Measurements from ENCODE around the gene MIER2.
"Not testable (repeated sequence)": the region's sequence is repeated elsewhere in the genome, so short reads cannot be mapped to it uniquely, and the experiment has no call there.

MIER2 gene

DNA sequence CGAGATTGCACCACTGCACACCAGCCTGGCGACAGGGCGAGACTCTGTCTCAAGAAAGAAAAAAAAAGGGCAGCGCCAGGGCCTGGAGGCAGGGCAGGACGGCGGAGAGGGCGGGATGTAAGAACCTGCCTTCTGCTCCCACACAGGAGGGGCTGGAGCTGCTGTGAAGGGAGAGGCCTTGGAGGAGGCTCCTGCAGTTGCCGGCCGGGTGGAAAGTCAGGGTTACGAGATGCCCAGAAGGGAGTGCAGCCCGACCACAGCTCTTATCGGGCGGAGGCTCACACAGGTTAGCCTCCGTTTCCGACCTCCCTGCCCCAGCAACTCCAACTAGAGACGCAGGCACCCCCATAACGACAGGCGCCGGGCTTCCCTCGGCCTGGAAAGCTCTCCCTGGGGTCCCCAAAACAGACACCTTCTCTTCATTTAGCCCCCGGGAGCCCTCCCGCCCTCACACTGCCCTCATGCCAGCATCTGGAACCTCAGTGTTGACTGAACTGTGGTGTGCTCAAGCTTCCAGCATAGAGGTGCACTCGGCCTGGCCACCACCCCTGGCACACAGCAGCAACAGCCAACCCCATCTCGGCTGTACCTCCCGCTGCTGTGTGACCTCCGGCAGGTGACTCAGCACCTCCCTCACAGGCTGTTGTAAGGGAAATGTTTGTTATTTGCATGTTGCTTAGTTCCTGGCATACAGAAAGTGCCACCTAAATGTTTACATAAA, 54.8 kb downstream of the MIER2 start:
- no peak for DNase-seq (ENCODE audit: low read depth in 3 of 3, low spot score in 1 of 3)

DNA sequence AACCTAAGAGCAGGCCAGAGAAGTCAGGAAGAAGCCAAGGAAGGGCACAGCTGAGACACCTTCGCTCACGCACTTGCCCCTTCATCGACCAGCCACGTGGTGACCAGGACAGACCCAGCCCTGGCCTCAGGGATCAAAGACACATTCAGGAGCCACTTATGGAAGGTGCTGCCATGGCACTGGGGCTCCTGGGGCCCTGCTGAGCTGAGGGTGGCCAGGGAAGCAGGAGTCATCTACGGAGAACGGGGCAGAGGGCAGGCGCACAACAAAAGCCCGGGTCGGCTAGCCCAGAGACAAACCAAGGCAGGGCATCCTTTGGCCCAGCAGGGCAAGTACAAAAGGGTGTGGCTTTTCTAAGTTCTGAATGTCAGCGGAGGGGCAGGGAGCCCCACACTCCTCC, 55.7 kb downstream of the MIER2 start:
- DNase-seq (ENCODE audit: low read depth in 3 of 3, low spot score in 1 of 3), result no peak

DNA sequence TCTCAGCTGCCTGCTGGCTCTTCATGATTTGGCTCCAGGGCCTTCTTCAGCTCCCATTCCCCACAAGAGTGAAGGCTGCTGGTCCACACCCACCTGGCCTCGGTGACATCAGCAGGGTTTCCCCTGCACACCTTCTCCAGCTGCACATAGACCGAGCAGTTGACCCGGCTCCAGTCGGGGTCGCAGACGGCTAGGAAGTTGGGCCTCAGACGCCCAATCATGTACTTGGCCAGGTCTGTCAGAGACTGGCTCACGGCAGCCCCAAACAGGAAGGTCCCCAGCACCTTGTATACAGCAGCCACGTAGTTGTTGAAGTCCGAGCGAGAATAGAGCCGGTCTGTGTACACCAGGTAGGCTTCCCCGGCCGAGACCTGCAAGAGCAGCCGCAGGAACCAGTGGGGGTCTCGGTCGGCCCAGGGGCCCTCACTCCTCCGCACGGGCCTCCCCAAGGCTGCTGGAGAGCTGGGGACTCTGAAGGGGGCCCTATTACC, 57.2 kb downstream of the MIER2 start:
- no peak for DNase-seq (ENCODE audit: low read depth in 3 of 3, low spot score in 1 of 3)

DNA sequence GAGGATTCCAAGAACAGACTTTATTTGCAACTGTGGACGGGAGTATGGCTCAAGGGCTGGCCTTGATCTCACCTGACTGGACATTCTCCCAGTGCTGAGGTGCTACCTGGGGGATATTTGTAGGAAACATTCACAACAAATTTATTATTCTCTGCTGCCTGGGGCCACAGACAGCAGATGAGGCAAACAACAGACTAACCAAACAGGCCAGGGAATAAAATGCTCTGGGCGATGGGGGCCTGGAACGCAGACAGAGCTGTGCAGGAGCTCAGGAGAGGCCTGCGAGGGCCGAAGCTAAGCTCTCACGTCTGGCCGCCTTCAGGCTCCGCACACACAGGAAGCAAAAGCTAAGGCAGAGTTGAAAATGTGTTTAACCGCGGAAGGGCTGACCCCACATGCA, 61.2 kb downstream of the MIER2 start:
- no peak for DNase-seq (ENCODE audit: low read depth in 3 of 3, low spot score in 1 of 3)

DNA sequence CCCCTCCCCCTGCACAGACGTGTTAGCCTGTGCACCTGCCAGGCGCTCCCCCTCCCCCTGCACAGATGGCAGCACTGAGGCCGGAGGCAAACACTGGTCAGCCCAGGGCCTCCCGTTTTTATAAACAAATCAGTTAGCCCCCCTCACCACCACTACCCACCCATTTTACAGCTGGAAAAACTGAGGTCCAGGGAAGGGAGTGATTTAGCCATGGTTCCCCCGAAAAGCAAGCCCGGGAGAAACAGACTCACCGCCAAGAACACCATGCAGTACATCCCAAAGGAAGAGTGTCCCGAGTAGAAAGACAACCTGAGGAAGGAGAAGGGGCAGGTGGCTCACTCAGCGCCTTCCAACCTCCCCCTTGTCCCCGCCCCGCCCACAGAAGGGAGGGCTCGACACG, 62.1 kb downstream of the MIER2 start:
- DNase-seq (ENCODE audit: low read depth in 3 of 3, low spot score in 1 of 3), result no peak

DNA sequence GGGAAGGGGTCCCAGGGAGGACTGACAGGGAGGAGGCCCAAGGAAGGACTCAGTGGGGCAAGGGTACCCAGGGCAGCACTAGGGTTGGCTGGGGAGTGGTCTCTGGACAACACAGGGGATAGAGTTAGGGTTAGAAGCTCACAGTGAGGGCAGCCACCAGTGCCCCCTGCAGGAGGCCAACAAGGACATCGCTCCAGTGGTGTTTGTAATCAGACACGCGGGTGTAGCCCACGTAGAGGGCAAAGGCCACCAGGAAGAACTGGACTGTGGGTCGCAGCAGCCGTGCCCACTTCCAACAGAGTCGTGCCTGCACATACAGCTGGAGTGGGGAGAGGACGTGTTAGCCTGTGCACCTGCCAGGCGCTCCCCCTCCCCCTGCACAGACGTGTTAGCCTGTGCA, 62.6 kb downstream of the MIER2 start:
- DNase-seq (ENCODE audit: low read depth in 3 of 3, low spot score in 1 of 3), result no peak

DNA sequence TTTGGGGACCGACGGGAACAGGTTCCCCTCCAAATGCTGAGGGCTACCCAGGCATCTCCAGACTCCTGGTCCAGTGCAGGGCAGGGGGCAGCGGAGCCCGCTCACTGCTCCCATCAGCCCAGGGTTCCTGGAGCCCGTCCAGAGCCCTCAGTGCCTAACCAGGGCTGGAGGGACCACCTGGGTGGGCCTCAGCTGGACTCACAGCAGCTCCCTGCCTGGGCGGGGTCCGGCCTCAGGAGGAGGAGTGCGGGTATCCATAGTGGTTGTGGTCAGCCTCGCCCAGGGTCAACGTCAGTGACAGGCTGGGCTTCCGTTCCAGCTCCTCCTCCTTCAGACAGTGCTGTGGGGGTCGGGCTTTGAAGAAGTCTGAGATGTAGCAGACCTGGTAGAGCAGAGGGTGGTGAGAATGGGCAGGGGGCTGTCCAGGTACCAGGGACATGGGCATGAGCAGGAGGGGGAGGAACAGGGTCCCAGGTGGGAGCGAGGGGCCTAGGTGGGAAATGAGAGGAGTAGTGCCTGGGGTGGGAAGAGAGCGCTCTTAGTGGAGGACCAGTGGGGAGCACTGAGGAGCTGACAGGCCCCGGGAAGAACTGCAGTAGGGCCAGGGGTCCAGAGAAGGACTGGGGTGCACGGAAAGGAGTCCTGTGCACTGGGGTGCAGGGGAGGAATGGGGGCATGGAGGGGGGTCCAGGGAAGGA, 63.3 kb downstream of the MIER2 start:
- DNase-seq (ENCODE audit: low read depth in 3 of 3, low spot score in 1 of 3), result no peak

DNA sequence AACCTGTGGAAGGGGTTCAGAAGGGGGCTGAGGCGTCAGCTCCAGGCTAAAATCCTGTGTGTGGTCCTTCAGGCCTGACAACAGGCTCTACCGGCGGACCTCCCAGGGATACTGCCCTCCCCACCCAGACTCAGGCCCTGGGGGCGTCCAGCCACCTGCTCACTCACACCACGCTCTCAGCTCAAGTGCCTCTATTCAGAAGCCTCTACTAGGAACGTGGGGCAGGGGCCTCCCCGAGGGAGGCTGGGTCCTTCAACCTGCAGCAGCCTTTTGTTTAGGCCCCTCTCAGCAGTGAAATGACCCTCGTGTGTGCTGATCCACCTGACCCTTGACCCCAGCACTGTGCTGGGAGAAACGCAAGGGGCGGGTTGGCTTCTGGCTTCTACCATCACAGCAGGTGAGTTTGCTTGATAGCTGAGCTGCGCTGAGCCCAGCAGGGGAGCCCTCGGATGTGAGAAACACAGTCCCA, 64.0 kb downstream of the MIER2 start:
- no peak for DNase-seq (ENCODE audit: low read depth in 3 of 3, low spot score in 1 of 3)

DNA sequence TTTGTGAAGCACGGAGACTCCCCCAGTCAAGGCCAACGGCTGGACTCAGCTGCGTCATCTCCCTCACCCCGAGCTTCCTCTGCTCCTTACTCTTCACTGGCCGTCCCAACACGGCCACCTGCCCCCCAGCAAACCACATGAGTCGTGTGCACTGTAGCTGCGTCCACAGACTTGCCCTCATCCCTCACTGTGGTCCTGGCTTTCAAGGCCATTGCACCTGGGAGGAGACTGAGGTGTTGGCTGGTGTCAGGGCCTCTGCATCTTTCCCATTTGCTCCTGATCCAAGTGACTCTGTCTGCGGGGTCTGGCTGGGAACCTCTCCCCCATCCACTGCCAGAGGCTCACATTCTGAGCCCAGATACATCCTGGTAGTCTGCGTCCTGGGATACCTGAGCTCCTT, 64.9 kb downstream of the MIER2 start:
- no peak for DNase-seq (ENCODE audit: low read depth in 3 of 3, low spot score in 1 of 3)

DNA sequence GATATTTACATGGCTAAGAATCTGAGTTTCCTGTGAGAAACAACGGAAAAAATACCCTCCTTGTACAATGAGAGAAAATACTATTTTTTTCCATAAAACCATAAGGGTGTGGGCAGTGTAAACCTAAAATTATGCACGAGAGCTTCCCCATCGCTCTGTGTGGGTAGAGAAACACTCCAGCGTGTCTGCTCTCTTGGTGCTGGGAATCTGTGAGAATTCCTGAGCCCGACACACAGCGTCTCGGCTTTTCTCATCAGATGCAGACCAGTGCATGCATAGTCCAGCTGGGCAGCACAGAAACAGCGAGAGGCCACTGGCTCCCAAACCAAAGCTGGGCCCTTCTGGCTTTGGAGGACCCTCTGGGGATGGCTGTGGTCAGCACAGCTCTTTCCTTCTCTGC, 65.4 kb downstream of the MIER2 start:
- no peak for DNase-seq (ENCODE audit: low read depth in 3 of 3, low spot score in 1 of 3)

DNA sequence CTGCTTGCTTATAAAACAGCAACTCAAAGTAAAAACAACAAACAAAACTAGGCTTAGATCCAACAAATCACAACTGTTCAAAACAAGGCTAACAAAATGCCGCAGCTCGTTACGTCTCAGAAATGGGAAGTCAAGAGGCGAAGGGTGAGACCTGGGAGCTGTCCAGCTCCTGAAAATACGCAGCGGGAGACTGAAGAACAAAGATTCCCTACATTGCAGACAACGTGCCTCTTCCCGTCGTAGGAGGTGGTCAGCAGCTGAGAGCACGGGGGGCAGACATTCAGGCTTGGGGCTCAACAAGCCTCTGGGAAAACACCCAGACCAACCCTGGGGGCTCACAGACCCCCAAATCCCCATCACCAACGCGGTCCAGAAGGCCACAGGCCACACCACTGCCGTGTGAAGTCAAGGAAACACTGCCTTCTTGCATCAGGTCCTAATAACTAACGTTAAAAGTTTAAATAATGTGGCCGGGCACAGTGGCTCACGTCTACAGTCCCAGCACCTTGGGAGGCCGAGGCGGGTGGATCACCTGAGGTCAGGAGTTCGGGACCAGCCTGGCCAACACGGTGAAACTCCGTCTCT, 66.9 kb downstream of the MIER2 start:
- no peak for DNase-seq (ENCODE audit: low read depth in 3 of 3, low spot score in 1 of 3)

DNA sequence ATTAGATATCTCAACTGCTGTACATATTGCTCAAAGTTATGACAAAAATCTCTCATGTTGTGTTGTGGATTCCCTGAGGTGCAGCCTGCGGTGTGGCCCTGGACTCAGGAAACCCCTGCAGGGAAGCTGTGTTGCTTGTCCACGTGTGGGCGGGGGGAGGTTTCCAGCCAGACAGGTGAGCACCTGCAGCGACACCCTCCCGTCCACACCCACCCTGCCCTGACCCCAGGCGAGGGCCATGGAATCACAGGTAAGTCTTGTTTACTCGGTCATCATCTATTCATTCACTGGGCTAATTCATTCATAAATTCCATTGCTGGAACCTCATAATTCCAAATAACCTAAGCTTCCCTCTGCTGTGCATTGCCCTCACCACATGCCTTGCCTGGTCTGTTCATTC, 67.5 kb downstream of the MIER2 start:
- DNase-seq (ENCODE audit: low read depth in 3 of 3, low spot score in 1 of 3), result no peak

DNA sequence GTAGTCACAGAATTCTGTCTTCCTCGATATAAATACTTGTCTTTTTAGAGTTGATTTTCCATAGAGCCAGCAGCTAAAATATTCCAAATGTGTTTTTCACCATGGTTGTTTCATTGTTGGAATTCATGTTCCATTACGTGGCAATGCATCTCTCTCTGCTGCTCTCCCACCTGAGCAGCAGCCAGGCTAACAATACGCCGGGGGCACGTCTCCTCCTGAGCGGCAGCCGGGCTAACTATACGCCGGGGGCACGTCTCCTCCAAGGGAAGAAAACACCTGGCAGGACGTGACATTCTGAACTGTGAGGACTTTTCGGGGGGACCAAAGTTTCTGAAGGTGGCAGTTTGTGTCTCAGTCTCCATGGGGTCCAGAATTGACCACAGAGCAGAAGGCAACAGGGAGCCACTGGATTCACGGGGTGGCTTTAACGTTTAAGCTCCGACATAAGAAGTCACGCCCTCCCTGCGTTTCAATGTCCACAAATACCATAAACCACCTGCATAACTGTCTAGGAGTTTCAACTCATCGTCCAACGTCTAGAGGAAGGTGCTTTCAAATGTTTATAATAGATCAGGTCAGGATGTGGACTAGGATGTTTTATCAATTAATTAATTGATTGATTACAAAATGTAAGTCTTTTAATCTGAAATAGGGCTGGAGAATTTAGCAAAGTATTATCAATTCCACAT, 68.5 kb downstream of the MIER2 start:
- no peak for DNase-seq (ENCODE audit: low read depth in 3 of 3, low spot score in 1 of 3)

DNA sequence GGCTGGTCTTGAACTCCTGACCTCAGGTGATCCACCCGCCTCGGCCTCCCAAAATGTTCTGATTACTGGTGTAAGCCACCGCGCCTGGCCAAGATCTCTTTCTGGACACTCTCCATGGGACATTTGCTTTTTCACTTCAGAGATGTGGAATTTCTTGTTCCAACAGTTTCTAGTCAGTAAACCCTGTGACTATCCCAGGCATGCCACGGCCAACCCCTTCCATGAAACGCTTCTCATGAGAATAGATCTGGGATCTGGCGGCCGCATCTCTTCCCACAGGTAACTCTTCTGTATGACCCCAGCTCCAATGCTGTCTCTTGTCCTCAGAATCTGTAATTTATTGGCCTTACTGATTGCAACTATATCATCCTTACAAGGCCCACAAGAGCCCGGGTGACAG, 69.6 kb downstream of the MIER2 start:
- no peak for DNase-seq (ENCODE audit: low read depth in 3 of 3, low spot score in 1 of 3)

DNA sequence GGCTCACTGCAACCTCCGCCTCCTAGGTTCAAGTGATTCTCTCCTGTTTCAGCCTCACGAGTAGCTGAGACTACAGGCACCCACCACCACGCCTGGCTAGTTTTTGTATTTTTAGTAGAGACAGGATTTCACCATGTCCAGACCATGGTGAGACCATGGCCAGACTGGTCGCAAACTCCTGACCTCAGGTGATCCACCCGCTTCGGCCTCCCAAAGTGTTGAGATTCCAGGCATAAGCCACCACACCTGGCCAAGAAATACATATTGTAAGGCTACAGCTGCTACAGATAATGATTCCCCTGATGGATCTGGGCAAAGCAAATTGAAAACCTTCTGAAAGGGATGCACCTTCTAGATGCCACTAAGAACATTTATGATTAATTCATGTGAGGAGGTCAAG, 71.2 kb downstream of the MIER2 start:
- DNase-seq (ENCODE audit: low read depth in 3 of 3, low spot score in 1 of 3), result no peak

DNA sequence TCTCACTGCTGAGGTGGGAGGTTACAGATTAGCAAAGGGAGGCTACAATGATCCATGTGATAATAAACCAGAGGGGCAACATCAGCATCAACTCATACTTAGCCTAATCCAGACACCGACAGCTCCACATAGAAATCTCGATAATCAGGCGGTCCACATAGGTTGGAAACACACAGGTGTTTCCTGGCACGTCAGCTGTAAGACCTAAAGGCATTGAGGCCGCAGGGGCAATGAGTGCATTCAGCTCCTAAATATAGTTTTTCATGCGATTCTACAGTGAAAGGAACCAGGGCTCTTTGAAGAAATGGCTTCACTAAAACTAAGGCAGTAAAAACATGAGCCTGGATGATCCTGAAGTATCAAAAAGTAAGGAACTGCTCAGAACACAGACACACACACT, 72.7 kb downstream of the MIER2 start:
- DNase-seq (ENCODE audit: low read depth in 3 of 3, low spot score in 1 of 3), result no peak

DNA sequence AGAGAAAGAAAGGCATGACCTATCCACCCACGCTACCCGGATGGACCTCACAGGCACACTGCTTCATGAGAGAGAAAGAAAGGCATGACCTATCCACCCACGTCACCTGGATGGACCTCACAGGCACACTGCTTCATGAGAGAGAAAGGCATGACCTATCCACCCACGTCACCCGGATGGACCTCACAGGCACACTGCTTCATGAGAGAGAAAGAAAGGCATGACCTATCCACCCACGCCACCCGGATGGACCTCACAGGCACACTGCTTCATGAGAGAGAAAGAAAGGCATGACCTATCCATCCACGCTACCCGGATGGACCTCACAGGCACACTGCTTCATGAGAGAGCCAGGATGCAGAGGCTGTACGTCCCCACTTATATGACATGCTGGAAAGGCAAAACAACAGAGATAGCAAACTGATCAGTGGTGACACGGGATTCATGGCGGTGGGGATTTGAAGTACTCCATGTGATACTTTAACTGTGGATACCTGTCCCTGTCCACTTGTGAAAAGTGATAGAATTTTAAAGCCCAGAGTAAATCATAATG, 73.8 kb downstream of the MIER2 start:
- DNase-seq (ENCODE audit: low read depth in 3 of 3, low spot score in 1 of 3), result not testable (repeated sequence)

DNA sequence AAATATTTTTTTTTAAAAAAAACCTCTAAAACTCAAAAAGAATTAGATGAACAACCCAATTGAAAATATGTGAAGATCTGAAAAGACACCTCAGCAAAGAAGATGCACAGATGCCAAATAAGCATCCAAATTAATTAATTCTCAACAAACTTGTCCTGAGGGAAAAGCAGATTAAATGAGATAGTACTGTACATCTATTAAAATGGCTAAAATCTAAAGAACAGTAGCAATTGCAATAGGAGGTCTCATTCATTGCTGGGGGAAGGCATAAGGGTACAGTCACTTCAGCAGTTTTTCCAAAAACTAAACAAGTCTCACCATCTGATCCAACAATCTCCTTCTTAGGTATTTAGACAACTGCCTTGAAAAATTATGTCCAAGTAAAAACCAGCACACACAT, 75.4 kb downstream of the MIER2 start:
- DNase-seq (ENCODE audit: low read depth in 3 of 3, low spot score in 1 of 3), result no peak

DNA sequence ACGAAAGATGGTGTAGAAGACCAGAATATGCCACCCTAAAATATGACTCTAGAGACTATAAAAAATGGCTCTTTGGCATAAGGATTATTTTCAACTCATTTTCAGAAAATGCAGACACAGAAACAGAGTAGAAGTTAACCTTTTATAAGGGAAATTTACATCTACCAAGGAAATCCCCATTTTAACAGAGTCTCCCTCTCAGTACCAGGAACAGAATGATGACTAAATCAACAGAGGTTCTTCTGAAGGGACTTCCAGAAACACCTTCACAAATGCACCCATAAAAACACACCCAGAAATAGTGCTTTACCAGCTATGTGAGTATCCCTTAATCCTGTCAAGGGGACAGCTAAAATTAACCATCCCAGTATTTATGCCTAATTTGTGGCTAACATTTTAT, 82.5 kb downstream of the MIER2 start:
- no peak for DNase-seq (ENCODE audit: low read depth in 3 of 3, low spot score in 1 of 3)

DNA sequence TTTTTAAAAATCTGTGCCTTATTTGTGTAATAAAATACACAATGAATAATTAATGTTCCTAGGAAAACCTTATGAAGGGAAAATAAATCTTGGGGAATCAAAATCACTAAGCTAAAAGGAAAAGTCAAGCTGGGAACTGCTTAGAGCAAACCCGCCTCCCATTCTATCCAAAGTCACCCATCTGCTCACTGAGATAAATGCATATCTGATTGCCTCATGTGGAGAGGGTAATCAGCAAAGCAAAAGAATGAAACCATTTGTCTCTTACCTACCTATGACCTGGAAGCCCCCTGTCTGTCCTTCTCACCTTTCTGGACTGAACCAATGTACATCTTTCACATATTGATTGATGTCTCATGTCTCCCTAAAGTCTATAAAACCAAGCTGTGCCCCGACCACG, 87.8 kb downstream of the MIER2 start:
- DNase-seq (ENCODE audit: low read depth in 3 of 3, low spot score in 1 of 3), result not testable (repeated sequence)

Data from stimulated activated CD4-positive, alpha-beta T cell treated with anti-CD3 and anti-CD28 coated beads, TNF-alpha, amount 100 ng/mL, for 1 hour (primary cell).